Calu3 (cell line): ENCODE data around the gene M1AP. TPM values are rescaled to one million over a fixed set of nuclear protein-coding genes. Genes with fewer than 3 reads are reported as not detected.

Experiments
- BruUV-seq: library from RNA; stranded (reverse); fragments of 400-500 nt; replicated peaks from 2 replicates; lab custom pipeline; 2021; lab: Mats Ljungman, UMichigan
- CTCF ChIA-PET: fragments of 300-600 bp; sonication (Branson Sonifier 250); formaldehyde crosslinking; loops from one replicate; lab custom pipeline; 2022; ENCODE audit warnings: antibody characterized with exemption; lab: Charles Lee
- DNase-seq: peaks from one replicate; pipeline ENCODE4 v3.0.0; 2022
- H3K27ac Mint-ChIP-seq: one replicate; pipeline ENCODE4 v1.8.0; 2022; ENCODE audit warnings: mixed read lengths; ENCODE audit not compliant: unreplicated experiment
- H3K27me3 Mint-ChIP-seq: one replicate; pipeline ENCODE4 v1.8.0; 2022; ENCODE audit warnings: mixed read lengths; ENCODE audit not compliant: unreplicated experiment
- H3K36me3 Mint-ChIP-seq: one replicate; pipeline ENCODE4 v1.8.0; 2022; ENCODE audit warnings: mild to moderate bottlenecking, moderate library complexity, mixed read lengths; ENCODE audit not compliant: insufficient read depth, unreplicated experiment
- H3K4me1 Mint-ChIP-seq: one replicate; pipeline ENCODE4 v1.8.0; 2022; ENCODE audit warnings: mild to moderate bottlenecking, low read depth, mixed read lengths; ENCODE audit not compliant: unreplicated experiment
- H3K4me3 Mint-ChIP-seq: one replicate; pipeline ENCODE4 v1.8.0; 2022; ENCODE audit warnings: mild to moderate bottlenecking, low read depth, moderate library complexity, mixed read lengths; ENCODE audit not compliant: unreplicated experiment
- H3K9me3 Mint-ChIP-seq: one replicate; pipeline ENCODE4 v1.8.0; 2022; ENCODE audit warnings: low read depth, mixed read lengths; ENCODE audit not compliant: unreplicated experiment
- intact Hi-C: fragments of 100-400 bp; cut with micrococcal nuclease; formaldehyde crosslinking; loops from one replicate; pipeline ENCODE4 v1.10.0; 2022; ENCODE audit not compliant: unreplicated experiment
- total RNA-seq: library from RNA; stranded (reverse); gene quantifications from 2 replicates; pipeline ENCODE4 v1.2.3, GENCODE V29; 2022
- TF ChIP-seq, protein P1 (sequence below): fragments of 200-600 bp; IDR thresholded peaks from one replicate; pipeline ENCODE4 v1.8.0; 2022; ENCODE audit warnings: antibody characterized with exemption; ENCODE audit not compliant: unreplicated experiment

M1AP gene
- total RNA-seq, 1 experiment from 2014 or later = not detected

DNA sequence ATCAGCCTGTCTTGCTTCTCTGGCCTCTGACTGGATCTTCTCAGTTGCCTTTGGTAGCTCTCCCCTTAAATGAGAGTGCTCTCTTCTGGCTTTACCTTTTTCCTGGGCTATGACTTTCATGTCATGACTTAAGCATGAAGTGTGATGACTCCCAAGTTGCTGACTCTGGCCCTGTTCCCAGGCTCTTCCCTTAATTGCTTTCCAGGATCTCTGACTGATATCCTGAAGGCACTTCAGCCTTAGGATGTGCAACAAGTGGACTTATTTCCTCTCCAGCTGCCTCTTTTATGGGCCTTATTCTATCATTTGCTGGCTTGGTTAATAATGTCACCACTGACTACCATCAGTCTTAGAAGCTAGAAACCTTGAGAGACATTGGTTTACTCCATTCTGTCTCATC lies 23.3 kb upstream of the M1AP start:
- intact Hi-C loops = no loop called here
- CTCF ChIA-PET = interaction anchor here (0.5 kb wide), 1 partner anchor 226 kb away, joined by 5 read pairs; no protein-coding TSS in a partner anchor
- Mint-ChIP-seq H3K36me3 (no peaks in the 10 kb centered on the region), H3K27ac (no peak overlapping the region), H3K9me3 (no peaks in the 10 kb centered on the region), H3K27me3 (no peaks in the 10 kb centered on the region), H3K4me1 (no peaks in the 10 kb centered on the region), H3K4me3 (no peak overlapping the region)
- DNase-seq = no peak
- BruUV-seq = no TSS peak
- TF ChIP-seq, protein P1, sequence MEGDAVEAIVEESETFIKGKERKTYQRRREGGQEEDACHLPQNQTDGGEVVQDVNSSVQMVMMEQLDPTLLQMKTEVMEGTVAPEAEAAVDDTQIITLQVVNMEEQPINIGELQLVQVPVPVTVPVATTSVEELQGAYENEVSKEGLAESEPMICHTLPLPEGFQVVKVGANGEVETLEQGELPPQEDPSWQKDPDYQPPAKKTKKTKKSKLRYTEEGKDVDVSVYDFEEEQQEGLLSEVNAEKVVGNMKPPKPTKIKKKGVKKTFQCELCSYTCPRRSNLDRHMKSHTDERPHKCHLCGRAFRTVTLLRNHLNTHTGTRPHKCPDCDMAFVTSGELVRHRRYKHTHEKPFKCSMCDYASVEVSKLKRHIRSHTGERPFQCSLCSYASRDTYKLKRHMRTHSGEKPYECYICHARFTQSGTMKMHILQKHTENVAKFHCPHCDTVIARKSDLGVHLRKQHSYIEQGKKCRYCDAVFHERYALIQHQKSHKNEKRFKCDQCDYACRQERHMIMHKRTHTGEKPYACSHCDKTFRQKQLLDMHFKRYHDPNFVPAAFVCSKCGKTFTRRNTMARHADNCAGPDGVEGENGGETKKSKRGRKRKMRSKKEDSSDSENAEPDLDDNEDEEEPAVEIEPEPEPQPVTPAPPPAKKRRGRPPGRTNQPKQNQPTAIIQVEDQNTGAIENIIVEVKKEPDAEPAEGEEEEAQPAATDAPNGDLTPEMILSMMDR = no peak

DNA sequence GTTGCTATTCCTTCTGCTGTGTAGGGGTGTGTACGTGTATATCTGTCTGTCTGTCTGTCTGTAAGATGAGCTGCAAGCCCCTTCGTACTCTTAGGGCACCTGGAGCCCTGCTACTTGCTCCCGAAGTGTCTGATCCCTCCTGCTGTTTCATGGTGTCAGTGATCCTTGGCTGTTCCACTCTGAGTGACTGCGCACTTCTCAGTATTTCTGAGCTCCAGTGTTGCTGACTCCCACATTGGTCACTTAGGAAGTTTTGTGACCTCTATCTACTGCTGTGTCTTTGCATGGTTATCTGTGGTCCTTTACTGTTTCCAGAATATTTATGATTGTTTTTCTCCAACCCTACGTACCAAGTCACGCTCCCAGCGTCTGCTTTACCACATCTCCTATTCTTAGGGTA lies 22.1 kb upstream of the M1AP start:
- no peaks in the 10 kb centered on the region for H3K27me3 Mint-ChIP-seq
- intact Hi-C loops = no loop called here
- H3K27ac Mint-ChIP-seq = no peak overlapping the region

DNA sequence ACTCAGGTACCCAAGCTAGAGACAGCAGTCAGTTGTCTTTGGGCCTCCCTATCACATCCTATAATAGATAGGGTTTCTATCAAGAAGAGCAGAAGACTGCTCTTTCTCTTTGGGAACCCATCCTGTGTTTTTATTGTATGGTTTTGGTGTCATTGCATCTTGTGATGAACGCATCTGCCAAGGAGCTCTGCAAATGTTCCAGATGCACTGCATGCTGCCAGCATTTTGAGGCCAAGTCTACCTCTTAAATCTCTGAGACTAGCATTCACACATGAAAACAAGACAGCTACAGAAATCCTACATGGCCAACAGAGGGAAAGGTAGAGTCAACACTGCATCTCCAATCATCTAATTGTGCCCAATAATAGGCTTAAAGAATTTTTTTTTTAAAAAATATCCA lies 20.0 kb upstream of the M1AP start:
- TF ChIP-seq, protein P1 = no peak
- no peak for DNase-seq
- Mint-ChIP-seq H3K4me1 (no peaks in the 10 kb centered on the region), H3K36me3 (no peaks in the 10 kb centered on the region), H3K27me3 (no peaks in the 10 kb centered on the region), H3K27ac (no peak overlapping the region), H3K4me3 (no peak overlapping the region), H3K9me3 (no peaks in the 10 kb centered on the region)
- intact Hi-C loops = no loop called here
- CTCF ChIA-PET = no interaction called here
- no TSS peak for BruUV-seq

More for the DNA sequence above, 22.1 kb upstream of the M1AP start:
- BruUV-seq = no TSS peak
- DNase-seq = no peak
- Mint-ChIP-seq H3K36me3 (no peaks in the 10 kb centered on the region), H3K4me1 (no peaks in the 10 kb centered on the region), H3K9me3 (no peaks in the 10 kb centered on the region), H3K4me3 (no peak overlapping the region)
- CTCF ChIA-PET = no interaction called here
- TF ChIP-seq, protein P1 = no peak

DNA sequence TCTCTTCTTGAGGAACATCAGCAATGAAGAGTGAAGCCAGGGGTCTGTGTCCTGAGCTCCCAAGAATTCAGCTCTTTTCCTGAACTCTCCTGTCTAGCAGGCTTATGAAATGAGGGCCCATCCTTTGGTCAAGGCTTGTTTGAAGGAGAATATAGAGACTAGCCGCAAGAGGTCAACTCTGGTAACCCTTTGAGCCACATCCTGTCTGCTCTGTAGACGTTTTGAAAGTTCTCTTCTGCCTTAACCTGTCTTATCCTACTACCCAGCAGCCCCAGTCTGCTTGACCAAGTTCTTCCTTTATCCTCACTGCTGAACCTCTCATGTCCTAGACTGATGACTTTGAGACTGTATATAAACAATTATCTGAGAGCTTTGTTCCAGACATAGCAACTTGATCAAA lies 11.3 kb upstream of the M1AP start:
- Mint-ChIP-seq H3K36me3 (peaks cover 7% of the 10 kb centered on the region), H3K4me3 (no peak overlapping the region), H3K27me3 (peaks cover 7% of the 10 kb centered on the region), H3K27ac (no peak overlapping the region), H3K9me3 (no peaks in the 10 kb centered on the region), H3K4me1 (peaks cover 12% of the 10 kb centered on the region)
- intact Hi-C loops = no loop called here
- no TSS peak for BruUV-seq
- no peak for DNase-seq
- TF ChIP-seq, protein P1 = no peak
- CTCF ChIA-PET = no interaction called here
